C4-2B (cell line): ENCODE data around the gene PTPRN2.

Experiments used
- CTCF ChIP-seq: fragments of 450-650 bp; conservative IDR thresholded peaks from 2 replicates; pipeline ENCODE4 v1.5.1; 2017; ENCODE audit warnings: mild to moderate bottlenecking
- ZFX ChIP-seq: fragments of 450-650 bp; IDR thresholded peaks from 2 replicates; pipeline ENCODE4 v1.6.1; 2017

GRCh38 chr7:158490171-158490782, 97.3 kb downstream of the PTPRN2 start:
- TF ChIP-seq CTCF, result no peak
- no peak for TF ChIP-seq ZFX
